Measurements from ENCODE around the gene PMVK. TPM values are rescaled to one million over a fixed set of nuclear protein-coding genes. Genes with fewer than 3 reads are reported as not detected.

PMVK gene
- total and polyA plus RNA-seq, 10 of the 15 experiments (the other 5 are each of a cell fraction or from before 2014, with no cell fraction given), result 6.0 to 121 (median 49.4) TPM

DNA sequence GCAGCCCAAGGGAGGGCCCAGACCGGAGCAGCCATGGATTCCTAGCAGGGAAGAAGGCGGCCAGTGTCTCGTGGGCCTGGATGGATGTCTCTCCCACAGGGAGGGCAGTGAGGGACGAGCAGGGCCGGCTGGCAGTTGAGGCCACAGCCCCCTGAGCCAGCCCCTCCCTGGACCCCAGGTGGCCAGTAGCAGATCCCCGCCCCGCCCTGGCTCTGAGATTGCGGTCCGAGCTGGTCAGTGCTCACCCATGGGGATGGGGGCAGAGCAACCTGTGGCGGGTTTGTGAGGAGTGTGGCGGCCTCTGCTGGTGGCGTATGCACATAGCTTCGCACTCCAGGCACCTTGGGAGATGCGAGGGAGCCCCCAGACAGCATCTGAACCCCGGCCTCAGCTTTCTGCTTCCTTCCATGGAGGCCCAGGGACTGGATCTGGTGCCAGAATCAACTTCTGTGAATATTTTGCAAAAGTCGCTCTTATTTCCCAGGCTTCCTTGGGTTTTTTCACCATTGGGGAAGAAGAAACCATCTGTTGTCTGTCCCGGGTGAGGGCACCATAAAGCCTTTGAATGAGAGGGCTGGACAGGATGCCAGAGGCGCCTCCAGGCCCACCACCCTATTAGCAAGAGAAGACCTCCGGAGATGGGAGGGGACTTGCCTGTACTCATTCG is 58.0 kb downstream of the PMVK start:
- Histone ChIP-seq H3K27me3 (replicated peaks in 1 of 2; ENCODE audit: control insufficient read depth in 2 of 2, insufficient read depth in 2 of 2, low read length in 1 of 2) (no peaks in the 10 kb centered on the region), H4K20me1 (ENCODE audit: control insufficient read depth, insufficient read depth) (no peaks in the 10 kb centered on the region), H3K79me2 (ENCODE audit: control insufficient read depth, insufficient read depth, low read length) (no peaks in the 10 kb centered on the region), H3K9ac (ENCODE audit: control insufficient read depth, insufficient read depth, low read length) (no peak overlapping the region), H3K4me1 (ENCODE audit: control insufficient read depth, insufficient read depth, low read length) (peaks cover 10% of the 10 kb centered on the region), H3K36me3 (ENCODE audit: control insufficient read depth in 2 of 2, insufficient read depth in 2 of 2, low read length in 1 of 2) (no peaks in the 10 kb centered on the region), H3K4me3 (no peak overlapping the region), H3K4me2 (ENCODE audit: control insufficient read depth, insufficient read depth) (no peak overlapping the region), H3K9me3 (replicated peaks; ENCODE audit: control insufficient read depth, insufficient read depth, low read length) (no peaks in the 10 kb centered on the region; the same call in 2 of the 3 replicates), H2AFZ (ENCODE audit: control insufficient read depth, low read depth, low read length) (no peak overlapping the region), H3K27ac (ENCODE audit: control insufficient read depth, insufficient read depth) (no peak overlapping the region)
- no TSS peak for BruUV-seq (replicated peaks)
- ChIA-PET SMC1A (ENCODE audit: uncharacterized antibody, unreplicated experiment) (interaction anchor here (0.6 to 9.4 kb wide), 24 partner anchors 8 to 398 kb away, joined by 3 to 113 read pairs (median 4); partner anchors contain the start of genes KCNN3 and PBXIP1), RAD21 (ENCODE audit: unreplicated experiment) (interaction anchor here (0.6 to 15.4 kb wide), 41 partner anchors 8 to 398 kb away, joined by 3 to 254 read pairs (median 4); partner anchors contain the start of genes KCNN3 and PMVK), POLR2A (interaction anchor here (0.7 to 1.6 kb wide), 7 partner anchors 9 to 399 kb away, joined by 3 to 9 read pairs (median 4); partner anchors contain the start of gene KCNN3), CTCF (interaction anchor here (0.5 to 8.5 kb wide), 37 partner anchors 11 to 959 kb away, joined by 3 to 137 read pairs (median 4); partner anchors contain the start of genes KCNN3 and PMVK)
- WGBS (ENCODE audit: insufficient coverage, insufficient replicate concordance, low lambda C conversion rate, missing lambda C conversion rate), result 27% methylated on average over 20 of the region's 20 CpGs
- peak; percentile 94 for ATAC-seq
- peak; percentile 52 for FAIRE-seq
- DNase-seq (ENCODE audit: low read depth, low spot score), result no peak
- intact Hi-C loops (cut with micrococcal nuclease; ENCODE audit: unreplicated experiment), result loop anchor here (1.0 to 5.0 kb wide), 5 partner anchors 106 to 401 kb away; no protein-coding TSS in a partner anchor
- in situ Hi-C loops (cut with MboI), result no loop called here
- TF ChIP-seq RB1 (IDR thresholded peaks at IDR 0.05; ENCODE audit: borderline replicate concordance) (0 out of 2 replicates have a peak, but pooled peaks have one; percentile 53), ZNF274 (IDR thresholded peaks at IDR 0.05; ENCODE audit: insufficient read depth, insufficient read length) (no peak), RAD51 (IDR thresholded peaks at IDR 0.05) (no peak), EGR1 (IDR thresholded peaks at IDR 0.05; ENCODE audit: borderline replicate concordance in 1 of 2, low read depth in 2 of 2, low read length in 2 of 2) (no peak), CBX3 (IDR thresholded peaks at IDR 0.05; ENCODE audit: borderline replicate concordance, low read depth) (no peak), STAT3 (IDR thresholded peaks at IDR 0.05; ENCODE audit: low read depth, low read length) (no peak), KDM1A (IDR thresholded peaks at IDR 0.05; ENCODE audit: borderline replicate concordance) (no peak), NFXL1 (IDR thresholded peaks at IDR 0.05; ENCODE audit: borderline replicate concordance) (no peak), MYB (IDR thresholded peaks at IDR 0.05; ENCODE audit: borderline replicate concordance, low read depth, low read length) (no peak), KLF5 (IDR thresholded peaks at IDR 0.05; ENCODE audit: partially characterized antibody) (no peak)
- TF ChIP-seq, protein P1, sequence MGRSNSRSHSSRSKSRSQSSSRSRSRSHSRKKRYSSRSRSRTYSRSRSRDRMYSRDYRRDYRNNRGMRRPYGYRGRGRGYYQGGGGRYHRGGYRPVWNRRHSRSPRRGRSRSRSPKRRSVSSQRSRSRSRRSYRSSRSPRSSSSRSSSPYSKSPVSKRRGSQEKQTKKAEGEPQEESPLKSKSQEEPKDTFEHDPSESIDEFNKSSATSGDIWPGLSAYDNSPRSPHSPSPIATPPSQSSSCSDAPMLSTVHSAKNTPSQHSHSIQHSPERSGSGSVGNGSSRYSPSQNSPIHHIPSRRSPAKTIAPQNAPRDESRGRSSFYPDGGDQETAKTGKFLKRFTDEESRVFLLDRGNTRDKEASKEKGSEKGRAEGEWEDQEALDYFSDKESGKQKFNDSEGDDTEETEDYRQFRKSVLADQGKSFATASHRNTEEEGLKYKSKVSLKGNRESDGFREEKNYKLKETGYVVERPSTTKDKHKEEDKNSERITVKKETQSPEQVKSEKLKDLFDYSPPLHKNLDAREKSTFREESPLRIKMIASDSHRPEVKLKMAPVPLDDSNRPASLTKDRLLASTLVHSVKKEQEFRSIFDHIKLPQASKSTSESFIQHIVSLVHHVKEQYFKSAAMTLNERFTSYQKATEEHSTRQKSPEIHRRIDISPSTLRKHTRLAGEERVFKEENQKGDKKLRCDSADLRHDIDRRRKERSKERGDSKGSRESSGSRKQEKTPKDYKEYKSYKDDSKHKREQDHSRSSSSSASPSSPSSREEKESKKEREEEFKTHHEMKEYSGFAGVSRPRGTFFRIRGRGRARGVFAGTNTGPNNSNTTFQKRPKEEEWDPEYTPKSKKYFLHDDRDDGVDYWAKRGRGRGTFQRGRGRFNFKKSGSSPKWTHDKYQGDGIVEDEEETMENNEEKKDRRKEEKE (IDR thresholded peaks at IDR 0.05), result no peak
- TF ChIP-seq, protein P2, sequence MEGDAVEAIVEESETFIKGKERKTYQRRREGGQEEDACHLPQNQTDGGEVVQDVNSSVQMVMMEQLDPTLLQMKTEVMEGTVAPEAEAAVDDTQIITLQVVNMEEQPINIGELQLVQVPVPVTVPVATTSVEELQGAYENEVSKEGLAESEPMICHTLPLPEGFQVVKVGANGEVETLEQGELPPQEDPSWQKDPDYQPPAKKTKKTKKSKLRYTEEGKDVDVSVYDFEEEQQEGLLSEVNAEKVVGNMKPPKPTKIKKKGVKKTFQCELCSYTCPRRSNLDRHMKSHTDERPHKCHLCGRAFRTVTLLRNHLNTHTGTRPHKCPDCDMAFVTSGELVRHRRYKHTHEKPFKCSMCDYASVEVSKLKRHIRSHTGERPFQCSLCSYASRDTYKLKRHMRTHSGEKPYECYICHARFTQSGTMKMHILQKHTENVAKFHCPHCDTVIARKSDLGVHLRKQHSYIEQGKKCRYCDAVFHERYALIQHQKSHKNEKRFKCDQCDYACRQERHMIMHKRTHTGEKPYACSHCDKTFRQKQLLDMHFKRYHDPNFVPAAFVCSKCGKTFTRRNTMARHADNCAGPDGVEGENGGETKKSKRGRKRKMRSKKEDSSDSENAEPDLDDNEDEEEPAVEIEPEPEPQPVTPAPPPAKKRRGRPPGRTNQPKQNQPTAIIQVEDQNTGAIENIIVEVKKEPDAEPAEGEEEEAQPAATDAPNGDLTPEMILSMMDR (IDR thresholded peaks at IDR 0.05 in 2 of 3, conservative IDR thresholded peaks at IDR 0.05 in 1 of 3; ENCODE audit: control insufficient read depth in 2 of 3, extremely low read depth in 1 of 3, insufficient read depth in 1 of 3, low read depth in 3 of 3, low read length in 3 of 3), result peak; percentile 92 to 97 (median 94)
- TF ChIP-seq, protein P3, sequence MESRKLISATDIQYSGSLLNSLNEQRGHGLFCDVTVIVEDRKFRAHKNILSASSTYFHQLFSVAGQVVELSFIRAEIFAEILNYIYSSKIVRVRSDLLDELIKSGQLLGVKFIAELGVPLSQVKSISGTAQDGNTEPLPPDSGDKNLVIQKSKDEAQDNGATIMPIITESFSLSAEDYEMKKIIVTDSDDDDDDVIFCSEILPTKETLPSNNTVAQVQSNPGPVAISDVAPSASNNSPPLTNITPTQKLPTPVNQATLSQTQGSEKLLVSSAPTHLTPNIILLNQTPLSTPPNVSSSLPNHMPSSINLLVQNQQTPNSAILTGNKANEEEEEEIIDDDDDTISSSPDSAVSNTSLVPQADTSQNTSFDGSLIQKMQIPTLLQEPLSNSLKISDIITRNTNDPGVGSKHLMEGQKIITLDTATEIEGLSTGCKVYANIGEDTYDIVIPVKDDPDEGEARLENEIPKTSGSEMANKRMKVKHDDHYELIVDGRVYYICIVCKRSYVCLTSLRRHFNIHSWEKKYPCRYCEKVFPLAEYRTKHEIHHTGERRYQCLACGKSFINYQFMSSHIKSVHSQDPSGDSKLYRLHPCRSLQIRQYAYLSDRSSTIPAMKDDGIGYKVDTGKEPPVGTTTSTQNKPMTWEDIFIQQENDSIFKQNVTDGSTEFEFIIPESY (IDR thresholded peaks at IDR 0.05), result no peak
- TF ChIP-seq, protein P4, sequence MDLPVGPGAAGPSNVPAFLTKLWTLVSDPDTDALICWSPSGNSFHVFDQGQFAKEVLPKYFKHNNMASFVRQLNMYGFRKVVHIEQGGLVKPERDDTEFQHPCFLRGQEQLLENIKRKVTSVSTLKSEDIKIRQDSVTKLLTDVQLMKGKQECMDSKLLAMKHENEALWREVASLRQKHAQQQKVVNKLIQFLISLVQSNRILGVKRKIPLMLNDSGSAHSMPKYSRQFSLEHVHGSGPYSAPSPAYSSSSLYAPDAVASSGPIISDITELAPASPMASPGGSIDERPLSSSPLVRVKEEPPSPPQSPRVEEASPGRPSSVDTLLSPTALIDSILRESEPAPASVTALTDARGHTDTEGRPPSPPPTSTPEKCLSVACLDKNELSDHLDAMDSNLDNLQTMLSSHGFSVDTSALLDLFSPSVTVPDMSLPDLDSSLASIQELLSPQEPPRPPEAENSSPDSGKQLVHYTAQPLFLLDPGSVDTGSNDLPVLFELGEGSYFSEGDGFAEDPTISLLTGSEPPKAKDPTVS (IDR thresholded peaks at IDR 0.05; ENCODE audit: low read depth, low read length), result no peak
